OCI-LY3 (cell line): ENCODE measurements around the gene DOCK4.

Experiments
- H2AFZ ChIP-seq: fragments of 200-600, 300-600 bp; shearing (Covaris generic); 2 replicates; pipeline ENCODE4 v1.6.0; 2014; ENCODE audit warnings: antibody characterized with exemption, low read depth, low read length
- H3K27ac ChIP-seq: fragments of 200-600, 300-600 bp; sonication (generic); 2 replicates; pipeline ENCODE4 v1.5.1; 2014; ENCODE audit warnings: mild to moderate bottlenecking, low read length, moderate library complexity, mixed read lengths
- H3K27me3 ChIP-seq: fragments of 200-600, 300-600 bp; sonication (generic); 2 replicates; pipeline ENCODE4 v1.6.1; 2014; ENCODE audit warnings: low read depth, low read length, mixed read lengths
- H3K36me3 ChIP-seq: fragments of 200-600, 300-600 bp; sonication (generic); replicated peaks from 2 replicates; pipeline ENCODE3; 2014; ENCODE audit warnings: low read depth, low read length, mixed read lengths
- H3K4me1 ChIP-seq: fragments of 300-600, 200-600 bp; sonication (generic); 2 replicates; pipeline ENCODE4 v1.6.1; 2014; ENCODE audit warnings: low read length, mixed read lengths
- H3K4me2 ChIP-seq: fragments of 200-600, 300-600 bp; sonication (generic); 2 replicates; pipeline ENCODE4 v1.6.1; 2014; ENCODE audit warnings: low read length, mixed read lengths
- H3K4me3 ChIP-seq: fragments of 300-600, 200-600 bp; sonication (generic); 2 replicates; pipeline ENCODE4 v1.5.1; 2014; ENCODE audit warnings: antibody characterized with exemption, mild to moderate bottlenecking, low read length, moderate library complexity
- H3K79me2 ChIP-seq: fragments of 300-600, 200-600 bp; shearing (Covaris generic); 2 replicates; pipeline ENCODE4 v1.6.1; 2014; ENCODE audit warnings: mild to moderate bottlenecking, low read length, mixed read lengths
- H3K9ac ChIP-seq: fragments of 300-600, 200-600 bp; shearing (Covaris generic); 2 replicates; pipeline ENCODE4 v1.6.0; 2014; ENCODE audit warnings: mild to moderate bottlenecking, low read length, moderate library complexity
- H3K9me3 ChIP-seq: fragments of 200-600, 300-600 bp; shearing (Covaris generic); 2 replicates; pipeline ENCODE4 v1.6.1; 2014; ENCODE audit warnings: low read length, mixed read lengths; ENCODE audit not compliant: insufficient read depth
- H4K20me1 ChIP-seq: fragments of 200-600, 300-600 bp; sonication (generic); 2 replicates; pipeline ENCODE4 v1.6.1; 2016; ENCODE audit warnings: low read length, mixed read lengths; ENCODE audit not compliant: insufficient read depth
- CTCF ChIP-seq: fragments of 200-600, 300-600 bp; sonication (generic); IDR thresholded peaks from 2 replicates; pipeline ENCODE4 v1.5.1; 2014; ENCODE audit warnings: antibody characterized with exemption, low read length, low read depth
- EZH2phosphoT487 ChIP-seq: fragments of 200-600 bp; shearing (Covaris generic); IDR thresholded peaks from 2 replicates; pipeline ENCODE4 v1.6.1; 2018; ENCODE audit warnings: antibody characterized with exemption, mixed run types, low read depth

The DOCK4 gene

GRCh38 chr7:111952783-111953182, 253.4 kb downstream of the DOCK4 start:
- Histone ChIP-seq H3K36me3 (no peaks in the 10 kb centered on the region), H2AFZ (no peak overlapping the region), H3K4me3 (no peak overlapping the region), H3K27ac (no peak overlapping the region), H4K20me1 (no peaks in the 10 kb centered on the region), H3K4me1 (no peaks in the 10 kb centered on the region), H3K79me2 (no peaks in the 10 kb centered on the region), H3K4me2 (no peak overlapping the region), H3K9me3 (no peaks in the 10 kb centered on the region), H3K9ac (no peak overlapping the region), H3K27me3 (no peaks in the 10 kb centered on the region)
- no peak for TF ChIP-seq CTCF
- TF ChIP-seq EZH2phosphoT487 = no peak

- Histone ChIP-seq H4K20me1 (no peaks in the 10 kb centered on the region), H3K79me2 (no peaks in the 10 kb centered on the region), H2AFZ (no peak overlapping the region), H3K4me1 (no peaks in the 10 kb centered on the region), H3K27ac (no peak overlapping the region), H3K4me2 (no peak overlapping the region), H3K4me3 (no peak overlapping the region), H3K27me3 (no peaks in the 10 kb centered on the region), H3K36me3 (no peaks in the 10 kb centered on the region), H3K9ac (no peak overlapping the region), H3K9me3 (no peaks in the 10 kb centered on the region)
- no peak for TF ChIP-seq CTCF
- no peak for TF ChIP-seq EZH2phosphoT487
Observed at GRCh38 chr7:111951052-111951451, 255.1 kb downstream of the DOCK4 start.

DNA sequence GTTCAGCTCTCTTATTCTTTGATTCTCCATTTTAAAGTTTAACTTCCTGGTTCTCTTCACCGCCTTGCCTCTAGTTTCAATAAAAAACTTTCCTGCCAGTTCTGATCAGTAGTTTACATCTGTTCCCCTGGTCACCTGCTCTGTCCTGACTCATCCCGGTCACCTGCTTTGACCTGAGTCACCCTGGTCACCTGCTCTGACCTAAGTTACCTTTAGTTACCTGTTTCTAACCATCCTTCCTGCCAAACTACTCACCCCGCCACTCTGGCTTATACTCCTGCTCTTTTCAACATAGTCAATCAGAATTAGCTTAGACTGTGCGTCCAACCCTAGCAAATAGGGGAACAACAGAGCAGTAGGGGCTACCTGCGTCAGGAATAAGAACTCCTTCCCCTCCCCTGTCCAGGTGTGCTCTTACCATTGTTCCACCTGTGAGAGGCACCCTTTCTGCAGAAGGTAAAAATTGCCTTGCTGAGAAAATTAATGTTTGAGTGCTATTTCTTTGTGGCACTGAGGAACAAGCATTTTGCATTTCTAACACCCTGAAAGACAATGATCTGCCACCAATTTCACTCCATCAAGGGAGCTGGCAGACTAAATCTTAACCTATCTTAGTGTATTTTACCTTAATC, 263.6 kb downstream of the DOCK4 start:
- H3K27ac ChIP-seq = no peak overlapping the region
- H3K4me3 ChIP-seq = no peak overlapping the region
- no peaks in the 10 kb centered on the region for H4K20me1 ChIP-seq
- no peak overlapping the region for H3K4me2 ChIP-seq
- no peaks in the 10 kb centered on the region for H3K4me1 ChIP-seq
- TF ChIP-seq CTCF (no peak), EZH2phosphoT487 (no peak)
- H2AFZ ChIP-seq = no peak overlapping the region
- no peaks in the 10 kb centered on the region for H3K79me2 ChIP-seq
- peaks cover 19% of the 10 kb centered on the region; the same call in 1 of the 2 replicates for H3K9me3 ChIP-seq
- peaks cover 5% of the 10 kb centered on the region for H3K36me3 ChIP-seq
- no peaks in the 10 kb centered on the region for H3K27me3 ChIP-seq
- H3K9ac ChIP-seq = no peak overlapping the region

- Histone ChIP-seq H2AFZ (no peak overlapping the region), H3K9me3 (0 out of 2 replicates have a peak, but pooled peaks cover 4% of the 10 kb centered on the region), H3K36me3 (no peaks in the 10 kb centered on the region), H4K20me1 (no peaks in the 10 kb centered on the region), H3K27me3 (no peaks in the 10 kb centered on the region), H3K79me2 (no peaks in the 10 kb centered on the region), H3K4me1 (no peaks in the 10 kb centered on the region), H3K4me2 (no peak overlapping the region), H3K4me3 (no peak overlapping the region), H3K27ac (no peak overlapping the region), H3K9ac (no peak overlapping the region)
- no peak for TF ChIP-seq CTCF
- no peak for TF ChIP-seq EZH2phosphoT487
Observed at GRCh38 chr7:111937163-111937562, 269.0 kb downstream of the DOCK4 start.
